GM19455 (cell line): Measurements from ENCODE around the gene RNF111.
"Not testable (repeated sequence)": the region's sequence is repeated elsewhere in the genome, so short reads cannot be mapped to it uniquely, and the experiment has no call there.

ENCODE experiments used
- ATAC-seq: cut with Tn5 transposase; IDR thresholded peaks from one replicate; pipeline ENCODE4 v1.9.1; 2021; ENCODE audit not compliant: unreplicated experiment

The RNF111 gene

DNA sequence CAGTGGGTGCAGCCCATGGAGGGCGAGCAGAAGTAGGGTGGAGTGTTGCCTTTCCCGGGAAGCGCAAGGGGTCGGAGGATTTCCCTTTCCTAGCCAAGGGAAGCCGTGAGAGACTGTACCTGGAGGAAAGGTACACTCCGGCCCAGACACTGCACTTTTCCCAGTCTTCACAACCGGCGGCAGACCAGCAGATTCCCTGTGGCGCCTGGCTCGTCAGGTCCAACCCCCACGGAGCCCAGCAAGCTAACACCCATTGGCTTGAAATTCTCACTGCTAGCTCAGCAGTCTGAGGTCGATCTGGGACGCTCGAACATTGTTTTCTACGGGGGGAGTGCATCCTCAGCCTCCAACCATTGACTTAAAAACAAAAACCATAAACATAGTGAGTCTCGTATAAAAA lies 144.0 kb downstream of the RNF111 start:
- ATAC-seq: no peak

DNA sequence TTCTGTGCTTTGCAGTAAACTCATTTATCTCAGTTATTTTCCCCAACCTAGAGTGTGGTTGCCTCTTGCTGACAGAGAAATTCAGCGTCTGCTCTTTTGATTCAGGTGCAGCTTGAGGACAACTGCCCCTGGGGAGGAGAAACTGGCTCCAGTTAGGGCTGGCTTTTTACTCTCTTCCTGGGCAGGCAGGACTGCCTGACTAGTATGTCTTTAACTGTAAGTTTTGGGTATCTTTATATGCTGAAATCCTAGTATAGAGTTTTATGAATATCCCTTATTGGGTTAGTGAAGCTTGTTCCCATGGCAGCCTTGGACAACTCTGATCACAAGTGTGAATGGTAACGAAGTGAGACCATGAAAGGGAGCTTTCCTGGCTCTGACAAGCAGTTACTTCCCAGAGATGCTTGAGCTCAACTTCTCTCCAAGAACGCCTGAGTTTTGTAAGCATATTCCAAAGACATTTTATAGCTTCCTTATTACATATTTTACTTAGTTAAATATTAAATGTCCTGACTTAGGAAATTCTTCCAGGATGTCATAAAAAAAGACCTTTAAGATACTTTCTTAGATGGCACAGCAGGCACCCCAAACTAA lies 144.6 kb downstream of the RNF111 start:
- ATAC-seq: no peak

DNA sequence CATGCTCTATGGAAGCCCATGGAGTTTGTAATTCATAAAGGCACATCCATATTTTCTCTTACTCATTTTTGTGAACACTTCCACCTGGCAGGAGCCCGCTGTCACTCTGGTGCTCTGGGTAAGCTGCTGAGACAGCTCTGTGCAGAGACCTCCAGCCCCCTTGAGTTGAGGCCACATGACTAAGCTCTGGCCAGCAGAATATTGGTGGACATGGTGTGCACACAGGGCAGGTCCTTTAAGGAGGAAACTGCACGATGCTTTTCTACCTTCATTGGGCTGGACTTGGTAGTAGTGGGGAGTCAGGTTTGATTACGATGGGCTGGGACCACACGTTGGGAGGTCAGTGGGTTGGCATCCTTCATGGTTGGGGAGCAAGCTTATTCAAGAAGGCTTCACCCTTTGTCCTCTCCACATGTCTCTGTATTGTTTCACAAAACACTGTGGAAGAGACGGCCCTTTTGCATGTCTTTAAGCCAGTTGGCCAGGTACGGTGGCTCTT lies 146.5 kb downstream of the RNF111 start:
- ATAC-seq: no peak

DNA sequence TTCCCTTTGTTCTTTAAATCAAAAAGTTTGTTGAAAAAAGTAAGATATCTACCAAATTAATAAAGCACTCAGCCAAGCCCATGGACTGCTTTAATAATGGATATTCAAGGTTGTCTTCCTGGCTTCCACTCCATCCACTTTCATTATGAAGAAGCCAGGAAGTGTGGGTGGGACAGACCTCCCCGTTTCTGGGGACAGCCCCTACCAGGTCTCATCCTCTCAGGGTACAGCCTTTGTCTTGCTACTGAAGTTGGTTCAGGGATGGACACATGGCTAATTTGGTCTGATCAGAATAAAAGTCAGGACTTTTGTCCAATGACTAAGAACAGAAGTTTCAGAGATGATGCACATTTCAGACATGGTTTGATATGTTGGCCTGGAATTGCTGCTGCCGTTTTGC lies 150.1 kb downstream of the RNF111 start:
- no peak for ATAC-seq

- no peak for ATAC-seq
Measured at GRCh38 chr15:59138243-59138642, 150.8 kb downstream of the RNF111 start.

DNA sequence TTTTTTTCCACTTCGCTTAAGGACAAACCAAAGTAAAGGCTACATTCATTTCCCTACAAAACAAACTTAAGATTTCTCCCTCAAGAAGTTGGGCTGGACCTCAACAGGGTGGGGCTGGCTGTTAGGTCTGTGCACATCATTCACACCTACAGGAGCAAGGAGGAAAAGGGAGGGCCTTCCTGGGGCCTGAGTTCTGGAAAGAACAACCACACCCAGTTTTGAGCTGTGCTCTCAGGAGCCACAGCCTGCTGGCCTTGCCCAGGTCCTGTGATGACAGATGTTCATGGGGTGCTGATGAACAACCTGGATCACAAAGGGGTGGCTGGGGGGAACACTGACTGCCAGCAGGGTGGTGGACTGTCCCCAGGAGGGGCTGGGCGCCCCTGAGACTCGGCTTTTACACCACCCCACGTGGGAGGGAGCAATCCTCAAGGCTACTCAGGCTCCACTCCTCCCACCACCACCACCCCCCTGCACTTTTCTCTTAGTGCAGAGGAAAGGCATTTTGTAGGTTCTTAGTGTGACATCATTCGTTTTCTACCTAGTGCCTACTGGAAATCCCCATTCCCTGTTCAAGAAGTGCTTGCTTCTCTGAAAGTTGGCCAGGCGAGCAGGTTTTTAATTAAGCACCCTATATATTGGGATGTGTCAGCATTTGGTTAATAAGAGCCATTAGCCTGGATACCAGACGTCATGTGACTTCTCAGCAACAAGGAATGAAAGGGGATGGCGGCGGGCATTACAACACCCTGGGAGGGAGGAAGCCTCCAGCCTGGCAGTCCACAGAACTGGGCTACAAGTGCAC lies 153.2 kb downstream of the RNF111 start:
- no peak for ATAC-seq

DNA sequence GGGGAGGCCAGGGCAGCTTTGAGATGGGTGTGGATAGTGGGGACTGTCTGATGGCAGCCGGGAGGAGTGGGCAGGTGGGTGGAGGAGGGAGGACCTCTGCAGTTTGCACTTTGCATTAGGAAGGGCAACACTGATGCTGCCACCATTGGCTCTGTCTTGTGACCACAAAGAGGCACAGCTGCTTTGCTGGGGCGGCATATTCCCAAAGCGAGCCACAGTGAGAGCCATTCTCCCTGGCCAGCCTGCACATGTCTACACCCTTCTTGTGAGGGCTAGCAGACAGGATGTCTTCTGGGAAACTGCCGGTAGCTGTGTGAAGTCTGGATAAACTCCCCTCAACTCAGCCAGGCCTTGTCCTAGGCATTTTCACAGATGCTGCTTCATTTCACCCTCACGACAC lies 155.8 kb downstream of the RNF111 start:
- ATAC-seq: no peak

DNA sequence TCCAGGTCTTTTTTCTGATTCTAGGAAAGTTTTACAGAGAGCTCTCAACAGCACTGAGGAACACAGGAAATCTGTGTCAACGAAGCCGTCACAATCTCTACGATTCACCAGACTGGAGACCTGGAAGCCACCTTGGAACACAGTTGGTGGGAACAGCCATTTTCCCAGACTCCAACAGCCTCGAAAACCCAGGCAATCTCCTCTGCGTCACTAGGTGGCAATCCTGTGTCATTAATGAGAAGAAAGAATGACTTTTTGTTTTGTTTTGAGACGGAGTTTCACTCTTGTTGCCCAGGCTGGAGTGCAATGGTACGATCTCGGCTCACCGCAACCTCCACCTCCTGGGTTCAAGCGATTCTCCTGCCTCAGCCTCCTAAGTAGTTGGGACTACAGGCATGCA lies 157.1 kb downstream of the RNF111 start:
- ATAC-seq: not testable (repeated sequence)
